SK-N-MC (cell line): ENCODE data around the gene CYP27C1.

Experiments
- EZH2 ChIP-seq: fragments of 200-600 bp; sonication (generic); IDR thresholded peaks from one replicate; pipeline ENCODE4 v1.6.1; 2017; ENCODE audit warnings: antibody characterized with exemption
- FOXP2 ChIP-seq: optimal IDR thresholded peaks from 2 replicates; pipeline ENCODE3; 2011; ENCODE audit warnings: mild to moderate bottlenecking, moderate library complexity; ENCODE audit not compliant: insufficient read depth; ENCODE audit errors: extremely low read length, control extremely low read depth
- POLR2AphosphoS5 ChIP-seq: IDR thresholded peaks from 2 replicates; pipeline ENCODE4 v1.6.1; 2012; ENCODE audit warnings: mild to moderate bottlenecking, low read depth, low read length, borderline replicate concordance

DNA sequence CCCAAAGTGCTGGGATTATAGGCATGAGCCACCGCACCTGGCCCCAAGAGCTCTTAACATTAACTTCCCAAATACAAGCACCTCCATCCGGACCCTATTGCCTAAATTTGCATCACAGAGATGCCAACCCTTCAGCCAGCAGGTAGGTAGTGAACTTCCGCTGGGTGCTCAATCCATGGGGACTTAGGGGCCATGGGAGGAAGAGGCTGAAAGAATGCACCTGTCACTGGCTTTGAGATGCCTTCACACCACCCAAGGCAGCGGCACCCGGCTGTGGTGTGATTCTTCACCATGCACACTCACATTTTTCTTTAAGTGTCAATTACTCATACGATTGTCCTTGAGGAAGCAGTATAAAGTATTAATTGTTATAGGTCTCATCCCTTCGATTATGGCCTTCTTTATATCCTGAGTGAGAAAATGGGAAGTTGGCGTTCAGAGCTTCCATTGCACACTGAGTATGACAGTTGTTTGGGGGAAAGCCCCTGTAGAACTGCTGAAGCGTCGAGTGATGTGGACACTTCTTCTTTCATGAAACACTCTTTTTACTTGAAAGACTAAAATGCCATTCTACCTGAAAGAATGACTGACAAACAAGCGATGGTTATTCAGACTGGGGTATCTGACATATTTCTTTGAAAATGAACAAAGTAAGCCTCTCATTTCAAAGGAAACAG, 61.3 kb downstream of the CYP27C1 start:
- TF ChIP-seq EZH2 = no peak
- no peak for TF ChIP-seq POLR2AphosphoS5
- no peak for TF ChIP-seq FOXP2
